Measurements from ENCODE around the gene SLCO1B3. TPM values are rescaled to one million over a fixed set of nuclear protein-coding genes. Genes with fewer than 3 reads are reported as not detected.

Gene SLCO1B3
- total RNA-seq, 4 donors from 2014 or later, result 0.13 to 0.50 TPM; not detected in 2

DNA sequence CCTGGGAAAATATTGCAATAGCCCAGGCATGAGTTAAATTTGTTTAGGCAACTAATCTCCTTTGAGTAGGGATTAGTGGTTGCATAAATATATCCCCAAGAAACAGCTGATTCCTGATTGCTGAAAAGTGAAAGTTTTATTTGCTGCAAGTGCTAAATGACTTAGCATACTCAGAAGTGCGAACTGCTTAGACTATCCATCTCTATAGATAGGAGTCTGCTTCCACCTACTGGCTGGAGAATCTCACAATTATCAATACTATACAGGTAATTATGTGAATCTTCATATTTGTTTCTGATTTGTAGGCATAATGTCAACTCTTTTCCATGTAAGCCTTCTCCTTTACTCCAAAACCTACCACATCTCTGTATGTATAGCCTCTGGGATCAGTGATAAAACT is 12.0 kb upstream of the SLCO1B3 start:
- no peak for DNase-seq
- 41 to 42% methylated on average over 1 of the region's 1 CpG for WGBS, 2 donors
- H3K27ac ChIP-seq, result no peak overlapping the region
- H3K4me3 ChIP-seq (replicated peaks in 1 of 3), result no peak overlapping the region
- intact Hi-C loops (cut with DNase I), result no loop called here
- no peaks in the 10 kb centered on the region for H3K36me3 ChIP-seq
- H3K27me3 ChIP-seq, result no peaks in the 10 kb centered on the region
- H3K4me1 ChIP-seq, result no peaks in the 10 kb centered on the region
- no peaks in the 10 kb centered on the region for H3K9me3 ChIP-seq
- no peak for TF ChIP-seq POLR2A (IDR thresholded peaks at IDR 0.05)
- TF ChIP-seq, protein P1, sequence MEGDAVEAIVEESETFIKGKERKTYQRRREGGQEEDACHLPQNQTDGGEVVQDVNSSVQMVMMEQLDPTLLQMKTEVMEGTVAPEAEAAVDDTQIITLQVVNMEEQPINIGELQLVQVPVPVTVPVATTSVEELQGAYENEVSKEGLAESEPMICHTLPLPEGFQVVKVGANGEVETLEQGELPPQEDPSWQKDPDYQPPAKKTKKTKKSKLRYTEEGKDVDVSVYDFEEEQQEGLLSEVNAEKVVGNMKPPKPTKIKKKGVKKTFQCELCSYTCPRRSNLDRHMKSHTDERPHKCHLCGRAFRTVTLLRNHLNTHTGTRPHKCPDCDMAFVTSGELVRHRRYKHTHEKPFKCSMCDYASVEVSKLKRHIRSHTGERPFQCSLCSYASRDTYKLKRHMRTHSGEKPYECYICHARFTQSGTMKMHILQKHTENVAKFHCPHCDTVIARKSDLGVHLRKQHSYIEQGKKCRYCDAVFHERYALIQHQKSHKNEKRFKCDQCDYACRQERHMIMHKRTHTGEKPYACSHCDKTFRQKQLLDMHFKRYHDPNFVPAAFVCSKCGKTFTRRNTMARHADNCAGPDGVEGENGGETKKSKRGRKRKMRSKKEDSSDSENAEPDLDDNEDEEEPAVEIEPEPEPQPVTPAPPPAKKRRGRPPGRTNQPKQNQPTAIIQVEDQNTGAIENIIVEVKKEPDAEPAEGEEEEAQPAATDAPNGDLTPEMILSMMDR (IDR thresholded peaks at IDR 0.05), result peak in 2 of 6 experiments; percentile 18 to 47

DNA sequence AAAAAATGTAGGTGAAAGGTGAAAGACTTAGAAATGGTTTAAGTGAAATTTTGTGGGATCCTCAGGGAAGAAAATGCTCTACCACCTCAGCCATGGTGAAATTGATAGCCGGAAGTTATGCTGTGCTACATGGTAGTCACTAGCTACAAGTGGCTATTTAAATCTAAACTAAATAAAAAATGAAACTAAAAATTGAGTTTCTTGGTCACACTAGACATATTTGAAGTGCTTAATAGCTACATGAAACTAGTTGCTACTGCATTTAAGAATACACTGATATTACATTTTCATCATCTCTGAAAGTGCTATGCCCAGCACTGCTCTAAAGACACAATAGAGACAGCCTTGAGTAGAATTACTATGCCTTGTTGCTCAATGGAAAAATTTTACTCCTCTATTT is 10.3 kb upstream of the SLCO1B3 start:
- WGBS, 2 donors, result 78 to 80% methylated on average over 1 of the region's 1 CpG
- H3K4me1 ChIP-seq, result no peaks in the 10 kb centered on the region

DNA sequence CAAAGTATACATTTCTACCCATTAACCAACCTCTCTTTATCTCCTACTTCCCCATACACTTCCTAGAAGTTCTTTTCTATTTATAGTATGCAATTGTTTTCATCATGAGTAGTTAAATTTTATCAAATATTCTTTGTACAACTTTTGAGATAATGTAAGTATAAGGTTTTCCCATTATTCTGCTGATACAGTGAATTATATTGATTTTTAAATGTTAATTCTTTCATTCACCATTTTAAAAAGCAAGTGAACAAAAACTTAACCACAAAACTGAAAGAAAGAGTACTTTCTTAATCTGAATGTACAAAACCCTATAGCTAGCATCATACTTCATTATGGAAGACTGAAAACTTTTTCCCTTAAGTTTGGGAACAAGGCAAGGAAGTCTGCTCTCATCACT is 9.5 kb upstream of the SLCO1B3 start:
- H3K27me3 ChIP-seq, result no peaks in the 10 kb centered on the region
- no peak overlapping the region for H3K4me3 ChIP-seq (replicated peaks in 1 of 3)
- H3K27ac ChIP-seq, result no peak overlapping the region
- intact Hi-C loops (cut with DNase I), result no loop called here
- TF ChIP-seq, protein P1 (IDR thresholded peaks at IDR 0.05), result no peak
- no peak for TF ChIP-seq POLR2A (IDR thresholded peaks at IDR 0.05)
- no peaks in the 10 kb centered on the region for H3K9me3 ChIP-seq
- no peaks in the 10 kb centered on the region for H3K36me3 ChIP-seq
- no peaks in the 10 kb centered on the region for H3K4me1 ChIP-seq
- no peak for DNase-seq

More for the DNA sequence above, 10.3 kb upstream of the SLCO1B3 start:
- DNase-seq, result no peak
- Histone ChIP-seq H3K27ac (no peak overlapping the region), H3K36me3 (no peaks in the 10 kb centered on the region), H3K9me3 (no peaks in the 10 kb centered on the region), H3K4me3 (replicated peaks in 1 of 3) (no peak overlapping the region), H3K27me3 (no peaks in the 10 kb centered on the region)
- intact Hi-C loops (cut with DNase I), result no loop called here
- TF ChIP-seq POLR2A (IDR thresholded peaks at IDR 0.05), result no peak
- TF ChIP-seq, protein P1 (IDR thresholded peaks at IDR 0.05), result no peak

DNA sequence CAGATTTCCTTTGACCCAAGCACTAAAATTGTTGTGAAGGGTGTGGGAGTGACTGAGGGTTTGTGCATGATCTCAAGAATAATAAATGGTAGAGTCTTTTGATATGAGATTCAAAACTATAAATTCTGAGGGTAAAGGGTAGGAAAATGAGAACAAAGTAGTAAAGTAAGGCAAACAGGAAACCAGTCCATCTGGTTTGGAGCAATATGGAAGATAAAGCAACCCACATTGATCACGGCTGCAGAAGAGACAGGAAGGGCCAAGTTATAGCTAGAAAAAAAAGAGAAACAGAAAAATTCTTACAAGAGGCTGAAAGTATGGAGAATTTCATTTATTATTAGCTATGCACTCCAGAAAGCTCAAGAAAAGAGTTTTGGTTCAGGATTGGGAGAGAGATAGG is 4.6 kb upstream of the SLCO1B3 start:
- H3K4me3 ChIP-seq (replicated peaks in 1 of 3), result no peak overlapping the region
- DNase-seq, result no peak
- TF ChIP-seq POLR2A (IDR thresholded peaks at IDR 0.05), result no peak
- TF ChIP-seq, protein P1 (IDR thresholded peaks at IDR 0.05), result no peak
- intact Hi-C loops (cut with DNase I), result no loop called here
- H3K27me3 ChIP-seq, result no peaks in the 10 kb centered on the region
- no peak overlapping the region for H3K27ac ChIP-seq
- H3K36me3 ChIP-seq, result no peaks in the 10 kb centered on the region
- no peaks in the 10 kb centered on the region for H3K9me3 ChIP-seq
- 57 to 67% methylated on average over 1 of the region's 1 CpG for WGBS, 2 donors
- no peaks in the 10 kb centered on the region for H3K4me1 ChIP-seq

DNA sequence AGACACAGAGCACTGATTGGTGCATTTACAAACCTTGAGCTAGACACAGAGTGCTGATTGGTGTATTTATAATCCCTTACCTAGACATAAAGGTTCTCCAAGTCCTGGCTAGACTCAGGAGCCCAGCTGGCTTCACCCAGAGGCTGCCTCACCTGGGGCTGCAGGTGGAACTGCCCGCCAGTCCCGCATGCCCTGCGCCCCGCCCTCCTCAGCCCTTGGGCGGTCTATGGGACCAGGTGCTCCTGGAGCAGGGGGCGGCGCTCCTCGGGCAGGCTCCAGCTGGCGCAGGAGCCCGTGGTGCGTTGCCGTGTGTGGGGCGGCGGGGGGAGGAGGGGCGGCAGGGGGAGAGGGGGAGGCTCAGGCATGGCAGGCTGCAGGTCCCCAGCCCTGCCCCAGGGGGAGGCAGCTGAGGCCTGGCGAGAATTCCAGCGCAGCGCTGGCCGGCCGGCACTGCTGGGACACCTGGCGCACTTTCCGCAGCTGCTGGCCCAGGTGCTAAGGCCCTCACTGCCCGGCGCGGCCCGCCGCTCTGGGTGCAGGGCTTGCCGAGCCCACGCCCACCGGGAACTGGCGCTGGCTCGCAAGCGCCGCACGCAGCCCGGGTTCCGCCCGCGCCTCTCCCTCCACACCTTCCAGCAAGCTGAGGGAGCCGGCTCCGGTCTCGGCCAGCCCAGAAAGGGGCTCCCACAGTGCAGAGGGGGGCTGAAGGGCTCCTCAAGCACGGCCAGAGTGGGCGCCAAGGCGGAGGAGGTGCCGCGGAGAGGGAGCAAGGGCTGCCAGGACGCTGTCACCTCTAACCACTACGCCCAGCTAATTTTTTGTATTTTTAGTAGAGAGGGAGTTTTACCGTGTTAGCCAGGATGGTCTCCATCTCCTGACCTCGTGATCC is 3.1 kb upstream of the SLCO1B3 start:
- no peaks in the 10 kb centered on the region for H3K9me3 ChIP-seq
- H3K27me3 ChIP-seq, result no peaks in the 10 kb centered on the region
- no peaks in the 10 kb centered on the region for H3K4me1 ChIP-seq
- intact Hi-C loops (cut with DNase I), result no loop called here
- no peak overlapping the region for H3K27ac ChIP-seq
- 90 to 93% methylated on average over 13 to 35 of the region's 51 CpGs for WGBS, 2 donors
- no peak for DNase-seq
- no peaks in the 10 kb centered on the region for H3K36me3 ChIP-seq
- TF ChIP-seq, protein P1 (IDR thresholded peaks at IDR 0.05), result no peak
- no peak for TF ChIP-seq POLR2A (IDR thresholded peaks at IDR 0.05)
- H3K4me3 ChIP-seq (replicated peaks in 1 of 3), result no peak overlapping the region

All from thyroid gland (tissue), 4 donors.